GM12872 (cell line): ENCODE results near the gene LRP1.

Experiments used
- CTCF ChIP-seq: IDR thresholded peaks from 3 replicates; pipeline ENCODE4 v1.5.1; 2011; ENCODE audit warnings: low read depth, mild to moderate bottlenecking, low read length, moderate library complexity; ENCODE audit not compliant: insufficient read depth

LRP1 gene

GRCh38 chr12:57183939-57184725 is 55.8 kb downstream of the LRP1 start:
- no peak for TF ChIP-seq CTCF

- TF ChIP-seq CTCF: no peak
These were observed 57.1 kb downstream of the LRP1 start for GRCh38 chr12:57185403-57185802.

- TF ChIP-seq CTCF: no peak
These were observed 57.7 kb downstream of the LRP1 start for GRCh38 chr12:57185906-57186508.

GRCh38 chr12:57187222-57188089 is 59.2 kb downstream of the LRP1 start:
- no peak for TF ChIP-seq CTCF

- no peak for TF ChIP-seq CTCF
These were observed 59.8 kb downstream of the LRP1 start for GRCh38 chr12:57188090-57188425.

- no peak for TF ChIP-seq CTCF
These were observed 61.8 kb downstream of the LRP1 start for GRCh38 chr12:57190037-57190436.

GRCh38 chr12:57190821-57191220 is 62.5 kb downstream of the LRP1 start:
- no peak for TF ChIP-seq CTCF
